Stimulated activated CD8-positive, alpha-beta memory T cell treated with anti-CD3 and anti-CD28 coated beads, Interleukin-15, amount 100 ng/mL, for 4 hours (primary cell): ENCODE data around the gene MALRD1.

ENCODE experiments used
- DNase-seq, 2 donors: peaks; one replicate each; pipeline ENCODE4 v3.0.0-alpha.2; 2020; ENCODE audit warnings: low read depth in 2 of 2

The MALRD1 gene

DNA sequence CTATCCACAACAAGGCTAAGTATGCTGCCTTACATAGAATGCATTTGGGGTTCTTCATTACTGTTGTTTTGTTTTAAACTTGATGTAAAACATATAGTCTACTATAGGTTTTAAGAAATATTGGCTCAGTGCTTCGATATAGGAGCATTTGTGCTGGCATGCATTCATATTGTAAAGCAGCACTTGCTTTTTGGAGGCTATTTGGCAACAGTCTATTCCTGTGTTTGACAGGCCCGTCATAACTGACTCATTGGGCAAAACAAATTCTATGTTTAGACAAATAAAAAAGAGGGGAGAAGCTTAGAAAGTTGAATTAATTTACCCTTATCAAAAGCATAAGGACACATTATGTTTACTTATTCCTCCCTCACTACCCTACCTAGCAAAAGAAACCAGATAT, 729.2 kb downstream of the MALRD1 start:
- no peak for DNase-seq

DNA sequence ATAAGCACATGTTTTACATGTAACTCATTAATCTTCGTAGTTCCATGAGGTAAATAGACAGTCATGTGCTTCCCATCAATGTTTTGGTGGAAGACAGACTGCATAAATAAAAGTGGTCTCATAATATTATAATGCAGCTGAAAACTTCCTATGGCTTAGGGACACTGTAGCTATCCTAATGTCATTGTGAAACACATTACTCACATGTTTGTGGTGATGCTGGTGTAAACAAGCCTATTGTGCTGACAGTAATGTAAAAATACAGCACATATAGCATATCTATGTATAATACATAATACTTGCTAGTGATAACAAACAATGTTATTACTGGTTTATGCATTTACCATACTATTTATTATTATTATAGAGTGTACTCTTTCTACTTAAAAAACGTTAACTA, 730.4 kb downstream of the MALRD1 start:
- no peak for DNase-seq

DNA sequence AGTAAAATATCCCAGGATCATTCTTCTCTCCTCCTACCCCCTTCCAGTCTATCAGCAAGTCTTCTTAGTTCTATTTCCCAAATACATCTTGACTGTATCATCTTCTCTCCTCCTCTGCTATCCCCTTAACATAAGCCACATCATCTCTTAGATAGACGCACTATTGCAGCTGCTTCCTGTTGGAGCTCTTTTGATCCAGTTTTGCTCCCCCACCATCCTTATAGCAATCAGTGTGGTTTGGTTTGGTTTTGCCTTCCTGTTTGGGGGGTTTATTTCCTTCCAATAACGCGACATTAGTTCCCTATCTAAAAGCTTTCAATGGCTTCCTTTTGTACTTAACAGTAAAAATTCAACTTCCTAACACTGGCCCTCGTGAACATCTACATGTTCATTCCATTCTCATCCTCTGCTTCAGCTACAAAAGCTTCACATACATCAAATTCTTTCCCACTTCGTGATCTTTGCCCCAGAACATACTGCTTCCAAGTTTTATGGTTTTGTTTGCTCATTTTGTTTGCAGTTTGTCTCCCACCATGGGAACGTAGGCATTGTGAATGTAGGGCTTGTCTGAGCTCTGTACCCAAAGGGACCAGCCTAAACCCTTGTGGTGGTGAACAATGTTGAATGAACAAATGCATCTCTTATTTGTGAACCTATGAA, 734.0 kb downstream of the MALRD1 start:
- no peak for DNase-seq

DNA sequence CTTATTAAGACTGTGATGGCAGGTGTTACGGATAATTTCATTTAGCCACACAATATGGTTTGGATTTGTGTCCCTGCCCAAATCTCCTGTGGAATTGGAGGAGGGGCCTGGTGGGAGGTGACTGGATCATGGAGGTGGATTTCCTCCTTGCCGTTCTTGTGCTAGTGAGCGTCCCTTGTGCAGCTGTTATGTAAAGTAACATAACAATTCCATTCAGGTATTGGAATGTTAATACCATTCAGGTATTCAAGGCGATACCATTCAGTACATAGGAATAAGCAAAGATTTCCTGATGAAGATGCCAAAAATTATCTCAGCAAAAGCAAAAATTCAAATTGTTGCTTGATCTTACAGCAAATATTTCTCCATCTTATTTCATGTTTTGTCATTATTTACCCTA, 735.1 kb downstream of the MALRD1 start:
- no peak for DNase-seq
